Neural progenitor cell (in vitro differentiated cells): ENCODE measurements around the gene TIGD4.

ENCODE experiments used
- EZH2 ChIP-seq: fragments of 200-600 bp; sonication (generic); IDR thresholded peaks from 2 replicates; pipeline ENCODE4 v1.6.1; 2017; ENCODE audit warnings: antibody characterized with exemption, mild to moderate bottlenecking, moderate library complexity
- EZH2phosphoT487 ChIP-seq: fragments of 200-600 bp; sonication (generic); IDR thresholded peaks from 2 replicates; pipeline ENCODE4 v1.6.1; 2017; ENCODE audit warnings: antibody characterized with exemption
- TF ChIP-seq, protein P1 (sequence below): fragments of 200-600 bp; sonication (generic); IDR thresholded peaks from 2 replicates; pipeline ENCODE4 v1.5.1; 2017; ENCODE audit warnings: antibody characterized with exemption, mild to moderate bottlenecking

DNA sequence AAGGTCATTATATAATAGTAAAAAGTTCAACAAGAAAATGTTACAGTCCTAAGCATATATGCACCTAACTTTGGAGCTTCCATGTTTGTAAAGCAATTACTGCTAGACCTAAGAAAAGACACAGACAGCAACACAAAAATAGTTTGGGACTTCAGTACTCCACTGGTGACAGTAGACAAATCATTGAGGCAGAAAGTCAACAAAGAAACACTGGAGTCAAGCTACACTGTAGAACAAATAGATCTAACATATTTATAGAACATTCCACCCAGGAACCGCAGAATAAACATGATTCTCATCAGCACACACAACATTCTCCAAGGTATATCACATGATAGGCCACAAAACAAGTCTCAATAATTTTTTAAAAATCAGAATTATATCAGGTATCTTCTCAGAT is 42.8 kb upstream of the TIGD4 start:
- TF ChIP-seq, protein P1, sequence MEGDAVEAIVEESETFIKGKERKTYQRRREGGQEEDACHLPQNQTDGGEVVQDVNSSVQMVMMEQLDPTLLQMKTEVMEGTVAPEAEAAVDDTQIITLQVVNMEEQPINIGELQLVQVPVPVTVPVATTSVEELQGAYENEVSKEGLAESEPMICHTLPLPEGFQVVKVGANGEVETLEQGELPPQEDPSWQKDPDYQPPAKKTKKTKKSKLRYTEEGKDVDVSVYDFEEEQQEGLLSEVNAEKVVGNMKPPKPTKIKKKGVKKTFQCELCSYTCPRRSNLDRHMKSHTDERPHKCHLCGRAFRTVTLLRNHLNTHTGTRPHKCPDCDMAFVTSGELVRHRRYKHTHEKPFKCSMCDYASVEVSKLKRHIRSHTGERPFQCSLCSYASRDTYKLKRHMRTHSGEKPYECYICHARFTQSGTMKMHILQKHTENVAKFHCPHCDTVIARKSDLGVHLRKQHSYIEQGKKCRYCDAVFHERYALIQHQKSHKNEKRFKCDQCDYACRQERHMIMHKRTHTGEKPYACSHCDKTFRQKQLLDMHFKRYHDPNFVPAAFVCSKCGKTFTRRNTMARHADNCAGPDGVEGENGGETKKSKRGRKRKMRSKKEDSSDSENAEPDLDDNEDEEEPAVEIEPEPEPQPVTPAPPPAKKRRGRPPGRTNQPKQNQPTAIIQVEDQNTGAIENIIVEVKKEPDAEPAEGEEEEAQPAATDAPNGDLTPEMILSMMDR, result no peak
- TF ChIP-seq EZH2phosphoT487 (no peak), EZH2 (no peak)
